CD4-positive, alpha-beta T cell treated with Interleukin-17A for 4 hours (primary cell): ENCODE data around the gene PPP2R2C.

ENCODE experiments used
- DNase-seq: peaks from one replicate; pipeline ENCODE4 v3.0.0-alpha.2; 2020; ENCODE audit warnings: mixed read lengths

PPP2R2C gene

GRCh38 chr4:6339818-6340445 lies 132.5 kb downstream of the PPP2R2C start:
- DNase-seq = no peak

GRCh38 chr4:6338951-6339817 lies 133.2 kb downstream of the PPP2R2C start:
- no peak for DNase-seq

GRCh38 chr4:6338175-6338950 lies 134.1 kb downstream of the PPP2R2C start:
- peak; percentile 22 for DNase-seq

- no peak for DNase-seq
These were observed 135.0 kb downstream of the PPP2R2C start for GRCh38 chr4:6337331-6337935.

GRCh38 chr4:6336166-6336565 lies 136.2 kb downstream of the PPP2R2C start:
- DNase-seq = no peak

GRCh38 chr4:6335040-6335590 lies 137.3 kb downstream of the PPP2R2C start:
- DNase-seq = no peak

GRCh38 chr4:6334203-6334887 lies 138.1 kb downstream of the PPP2R2C start:
- DNase-seq = no peak

GRCh38 chr4:6333301-6334202 lies 138.9 kb downstream of the PPP2R2C start:
- peak; percentile 12 for DNase-seq

GRCh38 chr4:6332669-6333050 lies 139.8 kb downstream of the PPP2R2C start:
- no peak for DNase-seq

- DNase-seq = peak; percentile 16
These were observed 140.3 kb downstream of the PPP2R2C start for GRCh38 chr4:6332042-6332668.

- no peak for DNase-seq
These were observed 140.9 kb downstream of the PPP2R2C start for GRCh38 chr4:6331468-6331867.

GRCh38 chr4:6331018-6331417 lies 141.4 kb downstream of the PPP2R2C start:
- peak; percentile 15 for DNase-seq

- no peak for DNase-seq
These were observed 142.0 kb downstream of the PPP2R2C start for GRCh38 chr4:6330384-6330767.

- DNase-seq = no peak
These were observed 142.7 kb downstream of the PPP2R2C start for GRCh38 chr4:6329478-6330383.

- DNase-seq = no peak
These were observed 143.9 kb downstream of the PPP2R2C start for GRCh38 chr4:6328526-6328925.

- peak; percentile 82 for DNase-seq
These were observed 145.0 kb downstream of the PPP2R2C start for GRCh38 chr4:6327220-6327917.

GRCh38 chr4:6326312-6327060 lies 145.9 kb downstream of the PPP2R2C start:
- no peak for DNase-seq

GRCh38 chr4:6325788-6326290 lies 146.6 kb downstream of the PPP2R2C start:
- DNase-seq = no peak
